Neutrophil (primary cell): ENCODE data around the gene NTN5.

Experiments
- H3K27ac ChIP-seq: fragments of 200-600 bp; sonication (generic); 2 replicates; pipeline ENCODE4 v1.5.1; 2016; ENCODE audit warnings: mild to moderate bottlenecking, moderate library complexity
- H3K27me3 ChIP-seq: fragments of 200-600 bp; sonication (generic); 2 replicates; pipeline ENCODE4 v1.6.0; 2016; ENCODE audit warnings: mild to moderate bottlenecking
- H3K36me3 ChIP-seq: fragments of 200-600 bp; sonication (generic); 2 replicates; pipeline ENCODE4 v1.5.1; 2017
- H3K4me1 ChIP-seq, 2 experiments: fragments of 200-600 bp in 1 of 2; sonication (generic) in 1 of 2; 1 replicate in 1 of 2; 2 replicates in 1 of 2; pipeline versions ENCODE4 v1.5.1 to v1.6.1; 2013 to 2016; ENCODE audit warnings: low read depth in 1 of 2, low read length in 1 of 2, mild to moderate bottlenecking in 1 of 2, moderate library complexity in 1 of 2; ENCODE audit not compliant: control insufficient read depth in 1 of 2, insufficient read depth in 1 of 2
- H3K4me3 ChIP-seq, 2 experiments: fragments of 200-600 bp in 1 of 2; sonication (generic) in 1 of 2; 1 replicate in 1 of 2; 2 replicates in 1 of 2; pipeline ENCODE4 v1.5.1; 2013 to 2016; ENCODE audit warnings: low read depth in 1 of 2, low read length in 1 of 2, mild to moderate bottlenecking in 1 of 2, moderate library complexity in 1 of 2
- H3K9me3 ChIP-seq: fragments of 200-600 bp; sonication (generic); 2 replicates; pipeline ENCODE4 v1.5.1; 2016
- CTCF ChIP-seq: fragments of 200-600 bp; sonication (generic); IDR thresholded peaks from 2 replicates; pipeline ENCODE4 v1.5.1; 2016; ENCODE audit warnings: antibody characterized with exemption

The NTN5 gene

GRCh38 chr19:48617146-48617937 lies 55.5 kb downstream of the NTN5 start:
- no peaks in the 10 kb centered on the region for H3K27me3 ChIP-seq
- H3K4me3 ChIP-seq = no peak overlapping the region
- TF ChIP-seq CTCF = no peak
- no peak overlapping the region for H3K27ac ChIP-seq
- H3K9me3 ChIP-seq = no peaks in the 10 kb centered on the region
- peaks cover 32% of the 10 kb centered on the region for H3K36me3 ChIP-seq
- peaks cover 23 to 26% of the 10 kb centered on the region in 2 experiments for H3K4me1 ChIP-seq

GRCh38 chr19:48616491-48617056 lies 56.2 kb downstream of the NTN5 start:
- TF ChIP-seq CTCF = no peak
- Histone ChIP-seq H3K4me1 (peaks cover 23 to 26% of the 10 kb centered on the region in 2 experiments), H3K36me3 (peaks cover 32% of the 10 kb centered on the region), H3K27ac (no peak overlapping the region), H3K9me3 (no peaks in the 10 kb centered on the region), H3K4me3 (no peak overlapping the region), H3K27me3 (no peaks in the 10 kb centered on the region)

GRCh38 chr19:48616041-48616436 lies 56.8 kb downstream of the NTN5 start:
- peaks cover 32% of the 10 kb centered on the region for H3K36me3 ChIP-seq
- H3K27ac ChIP-seq = no peak overlapping the region
- no peak overlapping the region for H3K4me3 ChIP-seq
- peaks cover 23 to 26% of the 10 kb centered on the region in 2 experiments for H3K4me1 ChIP-seq
- H3K27me3 ChIP-seq = no peaks in the 10 kb centered on the region
- TF ChIP-seq CTCF = no peak
- H3K9me3 ChIP-seq = no peaks in the 10 kb centered on the region

DNA sequence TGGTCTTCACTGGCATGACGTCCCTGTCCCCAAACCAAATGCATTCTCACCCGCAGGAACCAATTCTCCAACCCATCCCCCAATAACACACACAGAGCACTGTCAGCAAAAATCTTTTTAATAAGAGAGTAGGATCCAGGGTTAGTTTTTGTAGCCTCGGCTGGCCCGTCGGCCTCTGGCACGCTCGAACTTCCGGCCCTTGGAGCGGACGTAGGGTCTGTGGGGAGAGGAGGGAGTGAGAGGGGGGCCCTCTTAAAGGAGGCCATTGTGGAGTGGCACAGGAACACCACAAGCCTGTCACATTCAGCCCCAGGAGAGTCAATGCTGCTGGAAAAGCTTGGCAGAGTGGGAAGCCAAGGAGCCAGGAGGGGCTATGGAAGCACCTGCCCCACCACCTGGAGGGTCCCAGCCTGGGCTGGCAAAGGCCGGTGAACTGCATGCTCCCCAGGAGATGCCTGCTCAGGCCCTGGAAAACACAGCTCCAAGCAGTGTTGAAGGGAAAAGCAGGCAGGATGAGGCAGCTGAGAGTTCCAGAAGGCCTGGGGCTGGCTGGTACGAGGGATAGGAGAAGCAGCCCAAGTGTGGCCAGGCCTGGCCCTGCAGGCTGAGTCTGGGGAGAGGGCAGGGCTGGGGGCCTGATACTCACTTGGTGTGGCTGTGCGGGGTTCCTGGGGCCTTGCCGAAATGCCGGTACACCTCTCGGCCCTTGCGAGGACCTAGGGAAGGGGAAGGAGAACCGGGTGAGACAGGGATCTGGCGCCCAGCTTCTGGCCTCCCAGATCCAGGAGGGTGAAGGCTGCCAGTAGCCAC lies 57.4 kb downstream of the NTN5 start:
- Histone ChIP-seq H3K4me1 (peaks cover 23 to 26% of the 10 kb centered on the region in 2 experiments), H3K4me3 (no peak overlapping the region)

More for the DNA sequence above, 57.4 kb downstream of the NTN5 start:
- H3K27ac ChIP-seq = no peak overlapping the region
- peaks cover 32% of the 10 kb centered on the region for H3K36me3 ChIP-seq
- no peaks in the 10 kb centered on the region for H3K9me3 ChIP-seq
- no peak for TF ChIP-seq CTCF
- no peaks in the 10 kb centered on the region for H3K27me3 ChIP-seq
